ENCODE measurements around the gene PGBD5.

PGBD5 gene

DNA sequence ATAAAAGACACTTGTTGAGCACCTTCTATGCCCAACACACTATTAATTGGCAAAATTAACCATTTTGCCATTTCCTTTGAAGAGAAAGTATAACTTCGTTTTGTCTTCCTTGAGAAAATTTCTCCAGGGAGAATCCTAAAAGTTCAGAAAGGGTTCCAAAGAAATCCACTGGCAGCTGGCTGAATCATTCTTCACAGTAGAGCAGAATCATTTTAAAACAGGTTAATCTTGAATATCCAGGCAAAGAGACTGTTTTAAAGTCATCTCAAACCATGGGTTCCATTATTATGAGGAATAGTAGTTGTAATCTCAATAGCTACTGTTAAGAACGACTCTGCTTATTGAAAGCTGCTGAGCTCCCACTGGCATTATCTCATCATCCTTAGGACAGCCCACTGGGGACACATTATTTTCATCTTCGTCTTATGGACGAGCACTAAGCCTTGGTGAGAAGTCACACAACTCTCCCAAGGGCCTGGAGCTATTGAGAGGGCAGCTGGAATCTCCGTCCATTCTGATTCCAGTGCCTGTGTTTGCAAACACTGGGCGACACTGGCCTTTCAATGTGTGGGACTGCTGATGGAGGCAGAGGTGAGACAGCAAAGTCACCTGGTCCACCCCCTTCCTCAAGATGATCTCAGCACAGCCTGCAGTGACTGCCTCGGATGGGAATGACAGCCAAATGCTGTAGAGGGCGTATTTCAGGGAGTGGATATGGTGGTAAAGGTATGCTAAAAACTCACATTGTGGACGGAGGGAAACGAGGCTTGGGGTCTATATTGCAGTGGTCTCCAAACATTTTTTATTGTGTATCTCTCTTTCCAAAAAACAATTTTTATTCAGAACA is 15.3 kb upstream of the PGBD5 start:
- DNase-seq (ENCODE audit: low read depth, low spot score), result no peak
- in situ Hi-C loops (cut with HindIII; ENCODE audit: low sequenced_read_pairs), result no loop called here
- no peak for TF ChIP-seq CTCF (IDR thresholded peaks at IDR 0.05; ENCODE audit: low read depth, low read length)
- no peak overlapping the region for H3K4me3 ChIP-seq (ENCODE audit: low read depth, low read length)

DNA sequence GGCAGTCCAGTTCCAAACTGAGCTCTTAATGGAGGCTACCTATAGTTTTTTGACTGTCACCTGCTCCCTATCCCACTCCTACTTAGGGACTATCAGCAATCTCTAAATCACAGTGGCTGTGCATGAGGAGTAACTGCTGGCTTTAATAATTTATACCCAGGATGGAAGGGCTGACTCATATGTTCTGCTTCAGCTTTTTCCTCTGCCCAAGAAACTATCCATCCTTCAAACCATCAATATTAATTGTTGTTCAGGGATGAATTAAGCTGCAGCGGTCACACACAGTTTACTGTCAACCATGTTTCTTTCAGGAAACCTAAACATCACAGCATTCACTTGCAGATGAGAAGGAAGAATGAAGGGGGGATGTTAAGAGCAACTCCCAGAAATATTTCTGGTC is 9.0 kb upstream of the PGBD5 start:
- TF ChIP-seq CTCF (IDR thresholded peaks at IDR 0.05; ENCODE audit: low read depth, low read length), result no peak
- no peak for DNase-seq (ENCODE audit: low read depth, low spot score)
- H3K4me3 ChIP-seq (ENCODE audit: low read depth, low read length), result no peak overlapping the region
- in situ Hi-C loops (cut with HindIII; ENCODE audit: low sequenced_read_pairs), result no loop called here

DNA sequence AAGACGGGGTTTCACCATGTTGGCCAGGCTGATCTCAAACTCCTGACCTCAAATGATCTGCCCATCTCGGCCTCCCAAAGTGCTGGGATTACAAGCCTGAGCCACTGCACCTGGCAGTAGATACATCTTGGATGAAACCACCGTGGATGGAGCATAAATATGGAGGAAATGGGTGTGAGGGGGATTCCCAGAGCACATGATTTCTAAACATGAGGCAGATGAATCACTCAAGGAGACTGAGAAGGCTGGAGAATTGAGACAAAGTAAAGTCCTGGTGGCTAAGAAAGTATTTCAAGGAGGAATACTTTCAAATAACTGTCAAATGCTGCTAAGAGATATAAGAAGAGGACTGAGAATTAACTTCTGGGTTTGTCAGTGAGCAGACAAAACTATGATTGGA is 5.4 kb upstream of the PGBD5 start:
- TF ChIP-seq CTCF (IDR thresholded peaks at IDR 0.05; ENCODE audit: low read depth, low read length), result no peak
- DNase-seq (ENCODE audit: low read depth, low spot score), result no peak
- no peak overlapping the region for H3K4me3 ChIP-seq (ENCODE audit: low read depth, low read length)
- in situ Hi-C loops (cut with HindIII; ENCODE audit: low sequenced_read_pairs), result no loop called here

DNA sequence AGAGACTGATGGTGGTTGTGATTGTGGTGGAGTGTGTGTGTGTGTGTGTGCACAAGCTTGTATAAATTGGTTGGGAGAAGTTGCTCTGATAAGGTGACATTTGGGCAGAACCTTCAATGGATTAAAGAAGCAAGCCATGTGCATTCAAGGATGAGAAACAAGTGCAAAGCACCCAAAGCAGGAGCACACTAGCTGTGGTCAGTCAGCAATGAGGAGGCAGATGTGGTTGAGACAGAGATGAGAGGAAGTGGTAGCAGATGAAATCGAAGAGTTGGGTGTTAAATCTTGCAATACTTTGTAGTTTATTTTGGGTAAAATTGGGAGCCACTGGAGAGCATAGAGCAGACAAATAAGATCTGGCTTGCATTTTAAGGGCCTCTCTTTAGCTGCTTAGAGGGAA is 4.4 kb upstream of the PGBD5 start:
- H3K4me3 ChIP-seq (ENCODE audit: low read depth, low read length), result no peak overlapping the region
- in situ Hi-C loops (cut with HindIII; ENCODE audit: low sequenced_read_pairs), result no loop called here
- no peak for DNase-seq (ENCODE audit: low read depth, low spot score)
- no peak for TF ChIP-seq CTCF (IDR thresholded peaks at IDR 0.05; ENCODE audit: low read depth, low read length)

- DNase-seq (ENCODE audit: low read depth, low spot score), result no peak
- H3K4me3 ChIP-seq (ENCODE audit: low read depth, low read length), result no peak overlapping the region
- TF ChIP-seq CTCF (IDR thresholded peaks at IDR 0.05; ENCODE audit: low read depth, low read length), result no peak
- in situ Hi-C loops (cut with HindIII; ENCODE audit: low sequenced_read_pairs), result no loop called here
These were observed 3.1 kb upstream of the PGBD5 start for GRCh38 chr1:230429067-230429735.

GRCh38 chr1:230427981-230428380 is 1.8 kb upstream of the PGBD5 start:
- H3K4me3 ChIP-seq (ENCODE audit: low read depth, low read length), result no peak overlapping the region
- no peak for TF ChIP-seq CTCF (IDR thresholded peaks at IDR 0.05; ENCODE audit: low read depth, low read length)
- in situ Hi-C loops (cut with HindIII; ENCODE audit: low sequenced_read_pairs), result no loop called here
- no peak for DNase-seq (ENCODE audit: low read depth, low spot score)

Data from astrocyte of the spinal cord (primary cell).